NCI-H1694 treated with DMSO at 0.1 percent for 48 hours (cell line): ENCODE measurements around the gene EIPR1.

Experiments
- DNase-seq: peaks from one replicate; lab custom pipeline; 2025; lab: John Stamatoyannopoulos, UW

The EIPR1 gene

GRCh38 chr2:3377612-3378432 is at the start of gene EIPR1:
EIPR1 (minus strand) TSS chr2:3377818; CDS start chr2:3377689, 129 bp downstream.
- peak; percentile 99 for DNase-seq

- no peak for DNase-seq
Observed at GRCh38 chr2:3427272-3427671, 49.7 kb upstream of the EIPR1 start.

GRCh38 chr2:3426615-3427014 is 49.0 kb upstream of the EIPR1 start:
- no peak for DNase-seq

- DNase-seq, result no peak
Observed at GRCh38 chr2:3424171-3424795, 46.7 kb upstream of the EIPR1 start.

- DNase-seq, result peak; percentile 27
Observed at GRCh38 chr2:3423492-3424170, 46.0 kb upstream of the EIPR1 start.

DNA sequence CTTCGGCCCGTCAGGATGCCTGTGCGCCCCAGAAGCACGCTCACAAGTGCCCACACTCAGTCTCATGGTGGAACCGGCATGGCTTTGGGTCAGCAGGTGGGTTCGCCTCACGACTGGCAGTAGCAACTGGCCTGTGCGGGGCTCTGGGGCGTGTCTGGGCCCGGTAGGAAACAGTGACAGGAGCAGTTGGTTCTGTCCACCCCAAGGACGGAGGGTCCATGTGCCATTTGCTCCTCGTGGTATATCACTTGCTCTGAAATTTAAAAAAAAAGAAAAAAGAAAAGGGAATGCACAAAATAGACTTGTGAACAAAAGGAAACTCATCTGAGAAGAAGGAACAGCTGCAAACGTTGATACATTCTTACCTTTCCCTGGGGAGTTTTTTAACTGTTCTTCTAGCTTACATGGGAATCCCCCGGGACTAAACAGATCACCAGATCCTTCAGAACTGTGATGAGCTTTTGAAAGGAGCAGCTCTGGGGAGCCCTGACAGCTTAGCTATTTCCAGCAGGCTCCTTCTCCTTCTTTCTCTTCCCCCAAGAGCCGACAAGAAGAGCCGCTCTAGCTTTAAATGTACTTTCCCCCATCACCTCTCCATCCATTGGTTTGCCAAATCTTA is 44.7 kb upstream of the EIPR1 start:
- DNase-seq, result no peak

DNA sequence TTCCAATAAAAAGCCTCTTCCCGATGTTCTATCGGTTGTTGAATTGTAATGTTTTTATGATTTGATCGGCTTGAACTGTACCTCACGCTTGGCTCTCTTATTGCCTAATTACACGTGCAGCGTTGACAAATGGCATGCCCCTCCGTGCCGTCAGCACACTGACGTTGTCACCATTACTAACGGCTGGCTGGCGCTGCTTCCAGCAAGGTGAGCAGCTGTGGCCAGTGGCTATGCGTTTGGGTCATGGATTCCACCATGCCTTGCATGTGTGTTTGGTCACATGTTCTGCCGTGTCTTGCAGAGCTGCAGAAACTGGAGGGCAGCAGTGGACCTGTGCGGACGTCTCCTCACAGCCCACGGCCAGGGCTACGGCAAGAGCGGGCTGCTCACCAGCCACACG is 44.0 kb upstream of the EIPR1 start:
- no peak for DNase-seq

DNA sequence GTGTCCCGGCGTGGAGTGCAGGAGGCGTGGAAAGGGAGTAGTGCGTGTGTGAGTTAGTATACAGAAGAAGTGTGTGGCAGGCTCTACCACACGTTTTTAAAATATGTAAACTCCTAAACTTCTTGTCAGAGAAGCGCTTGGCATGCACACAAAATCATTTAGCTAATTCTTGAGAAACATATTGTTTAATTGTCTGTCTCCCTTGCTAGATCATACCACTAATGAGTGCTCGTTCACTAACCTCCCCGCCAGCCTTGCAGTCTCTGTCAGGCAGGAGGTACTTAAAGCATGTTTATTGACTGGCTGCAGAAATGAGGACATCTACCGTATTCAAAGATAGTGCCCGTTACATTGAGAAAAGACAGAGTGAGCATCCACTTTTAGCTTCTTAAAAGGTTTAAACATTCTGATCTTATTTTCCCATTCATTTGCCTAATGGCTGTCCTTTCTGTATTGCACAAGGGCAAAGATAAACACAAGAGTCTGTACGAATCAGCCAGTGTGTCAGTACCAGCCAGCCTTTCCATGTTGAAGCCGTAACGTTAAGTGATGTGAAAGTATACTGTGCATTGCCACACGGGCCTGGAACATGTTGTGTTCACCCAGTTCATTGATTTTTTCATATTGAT is 43.3 kb upstream of the EIPR1 start:
- no peak for DNase-seq

- no peak for DNase-seq
Observed at GRCh38 chr2:3420076-3420768, 42.6 kb upstream of the EIPR1 start.

- no peak for DNase-seq
Observed at GRCh38 chr2:3418766-3419404, 41.3 kb upstream of the EIPR1 start.

DNA sequence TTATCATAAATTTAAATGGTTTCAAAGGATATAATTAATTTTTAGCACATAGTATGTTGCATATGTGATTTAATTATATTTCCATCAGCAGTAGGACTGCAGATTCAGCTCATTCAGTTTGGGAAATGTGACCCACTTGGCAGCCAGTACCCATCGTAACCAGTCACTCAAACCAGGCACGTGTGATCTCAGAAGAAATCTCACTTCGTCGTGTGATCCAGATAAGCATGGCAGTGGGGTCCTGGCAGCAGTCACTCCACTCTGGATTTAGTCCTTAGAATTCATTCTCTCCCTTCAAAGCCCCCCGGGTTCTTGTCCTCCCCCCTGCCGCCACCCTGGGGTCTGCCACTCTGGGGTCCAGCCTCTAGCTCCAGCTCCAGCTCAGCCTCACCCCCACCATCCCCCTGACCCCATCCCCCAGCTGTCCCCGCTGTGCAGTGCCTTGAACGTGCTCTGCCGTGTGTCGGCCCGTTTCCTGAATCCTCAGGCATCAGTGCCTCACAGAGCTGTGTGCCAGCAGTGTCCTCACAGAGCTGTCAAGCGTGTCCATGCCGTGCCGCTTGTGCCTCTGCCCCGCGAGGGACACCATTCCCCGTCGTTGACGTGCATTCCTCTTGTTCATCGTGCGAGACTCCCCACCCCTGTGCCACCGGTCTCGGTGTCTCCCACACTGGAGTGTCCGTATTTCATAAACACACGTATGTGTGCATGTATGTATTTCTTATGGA is 36.7 kb upstream of the EIPR1 start:
- no peak for DNase-seq

- DNase-seq, result no peak
Observed at GRCh38 chr2:3413697-3414096, 36.1 kb upstream of the EIPR1 start.

- no peak for DNase-seq
Observed at GRCh38 chr2:3411103-3411502, 33.5 kb upstream of the EIPR1 start.

DNA sequence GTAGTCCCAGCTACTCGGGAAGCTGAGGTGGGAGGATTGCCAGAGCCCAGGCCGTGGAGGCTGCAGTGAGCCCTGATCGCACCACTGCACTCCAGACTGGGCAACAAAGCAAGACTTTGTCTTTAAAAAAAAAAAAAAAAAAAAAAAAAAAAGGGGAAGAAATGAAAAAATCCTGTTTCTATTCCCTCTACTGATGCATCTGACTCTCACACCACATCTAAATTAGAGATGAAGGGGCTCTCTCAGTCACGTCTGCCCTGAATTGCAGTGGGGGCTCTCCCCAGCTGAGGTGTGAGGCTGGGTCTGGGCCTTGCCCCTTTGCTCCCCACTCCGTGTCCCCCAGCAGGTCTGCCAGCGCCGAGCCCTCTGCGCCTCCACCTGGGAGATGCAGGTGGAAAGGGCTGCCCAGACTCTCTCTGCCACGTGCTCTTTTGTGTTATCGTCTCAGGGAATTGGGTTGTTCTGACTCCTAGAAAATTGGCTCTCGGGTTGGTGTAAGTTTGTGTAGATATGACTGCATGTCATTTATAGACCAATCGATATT is 32.1 kb upstream of the EIPR1 start:
- no peak for DNase-seq

- DNase-seq, result no peak
Observed at GRCh38 chr2:3408781-3409180, 31.2 kb upstream of the EIPR1 start.

DNA sequence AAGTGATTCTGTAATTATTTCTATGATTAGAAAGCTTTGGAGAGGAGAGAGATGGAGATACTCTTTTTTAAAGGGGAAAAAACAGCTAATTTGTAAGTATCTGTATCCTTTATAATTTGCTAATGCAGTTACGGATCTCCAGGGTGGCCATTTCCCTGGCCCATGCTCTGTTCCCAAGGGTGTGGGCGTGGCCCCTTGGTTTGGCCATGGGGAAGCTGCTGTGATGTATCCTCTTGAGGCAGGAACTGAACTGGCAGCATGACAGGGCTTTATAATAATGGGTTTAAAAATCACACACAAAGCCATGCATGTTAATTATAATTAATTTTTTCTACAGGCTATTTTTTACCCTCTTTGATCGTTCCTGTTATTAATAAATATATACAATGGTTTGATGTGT is 28.9 kb upstream of the EIPR1 start:
- no peak for DNase-seq

DNA sequence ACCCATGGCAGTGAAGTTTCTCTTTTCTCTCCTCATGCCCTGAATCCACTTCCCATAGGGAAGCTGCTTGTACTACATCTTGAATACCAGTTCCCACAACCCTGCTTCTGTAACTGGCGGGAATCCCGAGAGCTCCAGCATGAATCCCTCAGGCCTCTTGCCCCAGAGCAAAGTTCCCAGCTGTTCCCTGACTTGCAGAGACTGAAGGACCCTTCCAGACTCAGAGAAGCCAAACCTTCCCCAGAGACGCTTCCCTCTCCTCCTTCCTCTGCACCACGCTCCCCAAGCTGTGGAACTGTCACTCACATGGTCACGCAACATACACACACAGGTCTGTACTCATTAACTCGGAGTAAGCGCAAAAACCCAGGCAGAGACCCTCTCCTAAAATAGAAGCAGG is 28.3 kb upstream of the EIPR1 start:
- DNase-seq, result no peak

DNA sequence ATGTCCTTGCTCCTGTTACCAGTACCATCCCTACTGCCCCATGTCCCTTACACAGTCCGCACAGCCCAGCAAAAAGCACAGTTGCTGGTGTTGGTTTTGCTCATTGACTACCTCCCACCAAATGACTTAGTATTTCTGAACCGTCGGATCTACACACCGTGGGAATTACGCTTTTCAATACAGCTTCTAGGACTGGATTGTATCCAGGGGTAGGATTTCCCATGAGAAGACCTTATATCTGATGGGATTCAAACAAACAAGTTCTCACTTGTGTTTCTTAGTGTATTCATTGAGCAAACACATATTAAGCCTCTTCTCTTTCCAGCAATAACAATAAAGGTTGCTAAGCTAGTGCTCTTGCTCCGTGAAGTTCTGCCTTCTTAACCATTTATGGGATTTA is 27.7 kb upstream of the EIPR1 start:
- DNase-seq, result no peak

- no peak for DNase-seq
Observed at GRCh38 chr2:3404349-3404894, 26.8 kb upstream of the EIPR1 start.
